Measurements from ENCODE around the gene POLR2L. TPM values are rescaled to one million over a fixed set of nuclear protein-coding genes. Genes with fewer than 3 reads are reported as not detected.
A peak's percentile ranks its signal among the peaks of the same experiment; 100 is the strongest.

POLR2L gene
- total and polyA plus RNA-seq, 2 donors (not counting 1 experiment from before 2014, with no cell fraction given) = 44.4 to 80.8 TPM

DNA sequence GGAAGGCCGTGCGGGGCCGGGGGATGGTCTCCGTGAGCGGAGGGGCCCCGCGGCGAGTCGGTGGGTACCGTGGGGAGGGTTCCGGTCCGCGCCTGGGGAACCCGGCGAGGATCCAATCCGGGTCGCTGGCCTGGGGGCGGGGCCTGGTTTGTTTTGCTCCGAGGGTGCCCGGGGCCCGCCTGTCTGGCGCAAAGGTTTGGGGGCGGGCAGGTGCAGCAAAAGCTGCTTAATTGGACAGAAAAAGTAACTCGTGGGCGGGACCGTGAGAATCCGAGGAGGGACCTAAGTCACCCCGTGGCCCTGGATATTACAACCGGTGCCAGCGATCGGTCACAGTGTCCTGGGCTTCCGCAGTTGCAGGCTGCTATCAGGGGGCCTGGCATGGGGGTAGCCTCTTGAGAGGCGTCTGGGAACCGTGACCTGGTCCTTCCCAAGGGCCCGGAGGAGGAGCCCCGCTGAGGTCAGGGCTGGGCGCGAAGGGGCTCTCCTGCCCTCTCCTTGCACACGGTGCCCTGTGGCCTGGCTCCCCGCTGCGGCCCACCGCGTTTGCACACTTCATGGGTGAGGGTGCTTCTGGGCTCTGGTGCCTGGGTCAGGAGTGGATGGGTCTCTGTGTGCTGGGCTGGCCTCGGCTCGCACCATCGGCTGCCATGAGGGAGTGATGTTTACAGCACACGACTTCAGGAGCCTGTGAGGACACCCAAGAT lies 22.2 kb downstream of the POLR2L start:
- Histone ChIP-seq H3K4me1 (ENCODE audit: control insufficient read depth in 2 of 2, insufficient read depth in 2 of 2, low read length in 2 of 2) (peaks cover 16 to 26% of the 10 kb centered on the region in 2 donors), H3K4me2 (replicated peaks; ENCODE audit: low read depth, low read length, poor library complexity, severe bottlenecking) (peak overlapping the region; percentile 90), H3K9me3 (ENCODE audit: control extremely low read depth in 1 of 3, control insufficient read depth in 2 of 3, insufficient read depth in 1 of 3, low read length in 2 of 3) (no peaks in the 10 kb centered on the region), H3K27ac (ENCODE audit: low read length in 2 of 2) (peak overlapping the region; percentile 68 to 91), H4K20me1 (ENCODE audit: control insufficient read depth, insufficient read depth, low read length, poor library complexity, severe bottlenecking) (peaks cover 50% of the 10 kb centered on the region), H3K9ac (ENCODE audit: low read length) (peak overlapping the region; percentile 91), H2AFZ (ENCODE audit: insufficient read depth, low read depth, low read length, poor library complexity, severe bottlenecking) (peak overlapping the region; percentile 87), H3K36me3 (replicated peaks in 1 of 2; ENCODE audit: control extremely low read depth in 1 of 2, control insufficient read depth in 1 of 2, extremely low read depth in 1 of 2, insufficient read depth in 2 of 2, low read length in 1 of 2) (peaks cover 0 to 28% of the 10 kb centered on the region in 2 experiments), H3K4me3 (ENCODE audit: control extremely low read depth in 1 of 5, extremely low read depth in 1 of 5, insufficient read depth in 1 of 5, low read depth in 2 of 5, low read length in 4 of 5) (peak overlapping the region; percentile 37 to 82 (median 73)), H3K27me3 (replicated peaks in 1 of 4; ENCODE audit: control extremely low read depth in 1 of 4, control insufficient read depth in 3 of 4, insufficient read depth in 4 of 4, low read length in 3 of 4) (no peaks in the 10 kb centered on the region), H3K79me2 (ENCODE audit: control insufficient read depth, insufficient read depth, low read length) (peaks cover 24% of the 10 kb centered on the region)
- H3K9me3 Mint-ChIP-seq (ENCODE audit: insufficient read depth) = no peaks in the 10 kb centered on the region
- WGBS (ENCODE audit: insufficient coverage) = 4% methylated on average over 47 of the region's 47 CpGs
- no peaks in the 10 kb centered on the region for H3K27me3 Mint-ChIP-seq
- CTCF ChIA-PET = interaction anchor here (0.9 to 2.8 kb wide), 5 partner anchors 9 to 244 kb away, joined by 3 to 14 read pairs (median 3); partner anchors contain the start of genes RPLP2 and TSPAN4
- H3K27ac Mint-ChIP-seq = peak overlapping the region; percentile 91
- peak; percentile 73 for ATAC-seq (ENCODE audit: low read depth)
- POLR2A ChIA-PET = interaction anchor here (0.7 to 3.7 kb wide), 9 partner anchors 10 to 314 kb away, joined by 3 to 57 read pairs (median 8); partner anchors contain the start of genes CD151, CRACR2B, HRAS and LRRC56
- intact Hi-C loops (cut with micrococcal nuclease) = loop anchor here (1.0 kb wide), 5 partner anchors 10 to 22 kb away; partner anchors contain the start of genes PIDD1, POLR2L, RPLP2 and SLC25A22
- H3K4me3 Mint-ChIP-seq = peak overlapping the region; percentile 92
- H3K4me1 Mint-ChIP-seq = peaks cover 20% of the 10 kb centered on the region
- no peak for TF ChIP-seq EZH2 (IDR thresholded peaks at IDR 0.05; ENCODE audit: borderline replicate concordance, insufficient read depth, low read depth, low read length, poor library complexity, severe bottlenecking)
- DNase-seq = peak; percentile 95

DNA sequence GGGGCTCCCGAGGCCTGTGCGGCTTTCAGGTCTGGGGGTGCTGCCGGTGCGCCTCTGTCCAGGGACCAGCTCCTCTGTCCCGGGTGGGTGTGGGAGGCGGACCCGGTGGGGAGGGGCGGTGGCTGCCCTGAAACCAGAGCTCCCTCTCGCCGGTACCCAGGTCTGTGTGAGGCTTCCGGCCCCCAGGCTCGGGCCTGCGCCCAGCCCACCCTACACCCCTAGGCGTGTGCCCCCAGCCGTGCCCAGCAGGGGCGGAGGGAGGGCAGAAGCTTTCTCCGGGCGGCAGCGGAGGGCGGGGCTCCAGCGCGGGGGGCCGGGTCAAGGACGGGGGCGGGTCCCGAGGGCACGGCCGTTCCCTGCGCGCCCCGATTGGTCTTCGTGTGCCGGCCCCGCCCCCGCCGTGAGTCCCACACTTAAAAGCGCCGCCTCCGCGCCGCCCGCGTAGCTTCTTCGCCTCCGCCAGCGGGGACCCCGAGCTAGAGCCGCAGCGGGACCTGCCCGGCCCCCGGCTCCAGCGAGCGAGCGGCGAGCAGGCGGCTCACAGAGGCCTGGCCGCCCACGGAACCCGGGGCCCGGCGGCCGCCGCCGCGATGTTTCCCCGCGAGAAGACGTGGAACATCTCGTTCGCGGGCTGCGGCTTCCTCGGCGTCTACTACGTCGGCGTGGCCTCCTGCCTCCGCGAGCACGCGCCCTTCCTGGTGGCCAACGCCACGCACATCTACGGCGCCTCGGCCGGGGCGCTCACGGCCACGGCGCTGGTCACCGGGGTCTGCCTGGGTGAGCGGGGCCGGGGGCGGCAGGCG lies 23.0 kb downstream of the POLR2L start:
- H3K9me3 ChIP-seq (ENCODE audit: control extremely low read depth in 1 of 3, control insufficient read depth in 2 of 3, insufficient read depth in 1 of 3, low read length in 2 of 3) = no peaks in the 10 kb centered on the region
- peaks cover 20% of the 10 kb centered on the region for H3K4me1 Mint-ChIP-seq
- TF ChIP-seq EZH2 (IDR thresholded peaks at IDR 0.05; ENCODE audit: borderline replicate concordance, insufficient read depth, low read depth, low read length, poor library complexity, severe bottlenecking) = no peak
- TF ChIP-seq, protein P1, sequence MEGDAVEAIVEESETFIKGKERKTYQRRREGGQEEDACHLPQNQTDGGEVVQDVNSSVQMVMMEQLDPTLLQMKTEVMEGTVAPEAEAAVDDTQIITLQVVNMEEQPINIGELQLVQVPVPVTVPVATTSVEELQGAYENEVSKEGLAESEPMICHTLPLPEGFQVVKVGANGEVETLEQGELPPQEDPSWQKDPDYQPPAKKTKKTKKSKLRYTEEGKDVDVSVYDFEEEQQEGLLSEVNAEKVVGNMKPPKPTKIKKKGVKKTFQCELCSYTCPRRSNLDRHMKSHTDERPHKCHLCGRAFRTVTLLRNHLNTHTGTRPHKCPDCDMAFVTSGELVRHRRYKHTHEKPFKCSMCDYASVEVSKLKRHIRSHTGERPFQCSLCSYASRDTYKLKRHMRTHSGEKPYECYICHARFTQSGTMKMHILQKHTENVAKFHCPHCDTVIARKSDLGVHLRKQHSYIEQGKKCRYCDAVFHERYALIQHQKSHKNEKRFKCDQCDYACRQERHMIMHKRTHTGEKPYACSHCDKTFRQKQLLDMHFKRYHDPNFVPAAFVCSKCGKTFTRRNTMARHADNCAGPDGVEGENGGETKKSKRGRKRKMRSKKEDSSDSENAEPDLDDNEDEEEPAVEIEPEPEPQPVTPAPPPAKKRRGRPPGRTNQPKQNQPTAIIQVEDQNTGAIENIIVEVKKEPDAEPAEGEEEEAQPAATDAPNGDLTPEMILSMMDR (IDR thresholded peaks at IDR 0.05) = peak; percentile 30
- peak overlapping the region; percentile 91 for H3K27ac Mint-ChIP-seq
- DNase-seq (peak; percentile 96), ATAC-seq (ENCODE audit: low read depth) (peak; percentile 81)
- H3K27me3 ChIP-seq (replicated peaks in 1 of 4; ENCODE audit: control extremely low read depth in 1 of 4, control insufficient read depth in 3 of 4, insufficient read depth in 4 of 4, low read length in 3 of 4) = no peaks in the 10 kb centered on the region
- peak overlapping the region; percentile 91 for H3K9ac ChIP-seq (ENCODE audit: low read length)
- H3K4me2 ChIP-seq (replicated peaks; ENCODE audit: low read depth, low read length, poor library complexity, severe bottlenecking) = peak overlapping the region; percentile 90
- H3K4me3 ChIP-seq (ENCODE audit: control extremely low read depth in 1 of 5, extremely low read depth in 1 of 5, insufficient read depth in 1 of 5, low read depth in 2 of 5, low read length in 4 of 5) = peak overlapping the region in 4 of 5 experiments; percentile 58 to 82 (median 77)
- ChIA-PET POLR2A (interaction anchor here (0.5 to 3.7 kb wide), 14 partner anchors 10 to 1563 kb away, joined by 3 to 57 read pairs (median 4); partner anchors contain the start of genes BET1L, CD151, CRACR2B and GATD1), CTCF (interaction anchor here (0.6 to 2.8 kb wide), 7 partner anchors 8 to 244 kb away, joined by 3 to 14 read pairs (median 3); partner anchors contain the start of genes RPLP2 and TSPAN4)
- peak overlapping the region; percentile 87 for H2AFZ ChIP-seq (ENCODE audit: insufficient read depth, low read depth, low read length, poor library complexity, severe bottlenecking)
- H3K27me3 Mint-ChIP-seq = no peaks in the 10 kb centered on the region
- H3K27ac ChIP-seq (ENCODE audit: low read length in 2 of 2) = peak overlapping the region; percentile 68 to 91
- H4K20me1 ChIP-seq (ENCODE audit: control insufficient read depth, insufficient read depth, low read length, poor library complexity, severe bottlenecking) = peaks cover 43% of the 10 kb centered on the region
- H3K36me3 ChIP-seq (replicated peaks in 1 of 2; ENCODE audit: control extremely low read depth in 1 of 2, control insufficient read depth in 1 of 2, extremely low read depth in 1 of 2, insufficient read depth in 2 of 2, low read length in 1 of 2) = peaks cover 0 to 23% of the 10 kb centered on the region in 2 experiments
- H3K79me2 ChIP-seq (ENCODE audit: control insufficient read depth, insufficient read depth, low read length) = peaks cover 24% of the 10 kb centered on the region
- H3K9me3 Mint-ChIP-seq (ENCODE audit: insufficient read depth) = no peaks in the 10 kb centered on the region
- intact Hi-C loops (cut with micrococcal nuclease) = loop anchor here (1.0 kb wide), 3 partner anchors 10 to 21 kb away; partner anchors contain the start of genes PIDD1, RPLP2 and SLC25A22
- H3K4me3 Mint-ChIP-seq = peak overlapping the region; percentile 92
- WGBS (ENCODE audit: insufficient coverage) = under 1% methylated on average over 93 of the region's 96 CpGs
- H3K4me1 ChIP-seq (ENCODE audit: control insufficient read depth in 2 of 2, insufficient read depth in 2 of 2, low read length in 2 of 2) = peaks cover 16 to 26% of the 10 kb centered on the region in 2 donors
